Right hindlimb (tissue), 1 donor: ENCODE results near the gene TPRX2.
"Not testable (repeated sequence)": the region's sequence is repeated elsewhere in the genome, so short reads cannot be mapped to it uniquely, and the experiment has no call there.

ENCODE experiments used
- DNase-seq: peaks from one replicate; pipeline ENCODE4 v3.0.0-alpha.2; 2018

The TPRX2 gene, protein sequence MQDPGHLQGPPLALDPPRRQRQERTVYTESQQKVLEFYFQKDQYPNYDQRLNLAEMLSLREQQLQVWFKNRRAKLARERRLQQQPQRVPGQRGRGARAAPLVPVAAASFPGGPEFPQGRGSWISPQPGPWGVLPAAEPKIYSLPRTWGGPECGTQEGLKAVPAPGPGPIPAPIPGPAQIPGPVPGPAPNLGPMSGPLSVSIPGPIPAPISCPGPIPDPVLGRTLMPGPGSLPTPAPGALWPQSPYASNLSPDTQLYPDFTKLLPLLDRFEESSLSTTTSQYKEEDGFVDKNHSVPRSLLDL

DNA sequence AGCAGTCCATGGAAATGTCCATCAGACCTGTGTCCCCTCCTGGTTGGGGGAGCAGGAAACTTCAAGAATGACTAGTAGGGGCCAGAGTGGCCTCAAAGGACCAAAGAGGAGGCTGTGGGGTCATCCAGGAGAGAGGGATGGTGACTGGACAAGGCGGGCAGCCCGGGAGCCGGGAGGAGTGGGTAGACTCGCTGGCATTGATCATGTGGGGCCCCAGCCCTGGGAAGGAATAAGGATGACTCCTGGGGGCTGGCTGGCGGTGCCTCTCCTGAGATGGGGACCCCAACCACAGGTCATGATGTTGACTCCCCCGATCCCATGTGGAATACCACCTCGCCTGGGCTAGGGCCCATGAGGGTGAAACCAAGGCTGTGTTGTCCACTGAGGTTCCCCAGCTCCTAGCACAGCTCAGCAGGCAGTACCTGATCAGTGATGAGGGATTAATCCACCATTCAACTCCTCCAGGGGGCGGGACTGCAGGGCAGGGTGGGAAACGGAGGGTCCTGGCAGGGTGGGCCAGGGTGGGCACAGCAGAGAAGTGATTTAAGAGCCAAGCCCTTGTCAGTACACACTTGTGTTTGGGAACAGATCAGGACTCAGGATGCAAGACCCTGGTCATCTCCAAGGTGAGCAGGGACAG is at the start of gene TPRX2:
Gene TPRX2, plus strand, starts transcription at position 590 of the 640 bp plus-strand sequence. Its CDS starts 12 bp downstream, at position 602.
- DNase-seq = not testable (repeated sequence)

DNA sequence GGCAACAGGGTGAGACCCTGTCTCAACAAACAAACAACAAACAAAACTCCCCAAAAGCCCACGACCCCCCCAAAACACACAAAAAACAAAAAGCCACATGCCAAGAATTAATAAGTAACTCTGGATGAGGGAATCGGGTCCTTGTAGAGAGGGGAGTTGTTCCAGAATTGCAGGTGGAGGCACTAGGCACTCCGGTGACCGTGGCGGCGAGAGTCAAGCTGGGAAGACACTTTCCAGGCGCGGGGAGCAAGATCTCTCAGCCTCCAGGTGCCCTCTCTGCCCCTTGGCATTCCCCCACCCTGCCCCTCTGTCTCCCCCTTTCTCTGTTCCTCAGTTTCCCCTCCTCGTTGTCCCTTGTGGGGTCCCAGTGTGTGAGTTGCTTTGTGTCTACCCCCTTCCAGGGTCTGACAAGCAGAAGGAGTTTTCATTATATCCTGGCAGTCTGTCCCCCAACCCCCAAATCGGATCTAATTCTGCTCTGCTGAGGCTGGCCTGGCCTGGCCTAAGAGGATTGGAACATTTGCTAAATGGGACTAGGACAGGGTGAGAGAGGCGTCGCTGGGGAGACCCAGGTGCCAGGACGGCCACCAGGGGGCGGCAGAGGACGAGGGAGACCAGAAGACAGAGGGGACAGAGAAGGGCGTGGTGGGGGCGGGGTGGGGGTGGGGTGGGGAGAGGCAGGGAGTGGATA is 45.6 kb upstream of the TPRX2 start:
- peak; percentile 73 for DNase-seq

DNA sequence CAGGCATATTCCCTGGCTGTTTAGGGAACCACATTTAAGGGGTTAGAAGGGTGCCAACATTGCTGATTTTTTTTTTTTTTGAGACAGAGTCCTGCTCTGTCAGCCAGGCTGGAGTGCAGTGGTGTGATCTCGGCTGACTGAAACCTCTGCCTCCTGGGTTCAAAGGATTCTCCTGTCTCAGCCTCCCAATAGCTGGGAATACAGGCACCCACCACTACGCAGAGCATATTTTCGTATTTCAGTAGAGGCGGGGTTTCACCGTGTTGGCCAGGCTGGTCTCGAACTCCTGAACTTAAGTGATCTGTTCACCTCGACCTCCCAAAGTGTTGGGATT is 45.1 kb upstream of the TPRX2 start:
- no peak for DNase-seq

GRCh38 chr19:47816270-47816669 is 42.8 kb upstream of the TPRX2 start:
- not testable (repeated sequence) for DNase-seq

GRCh38 chr19:47818221-47818620 is 40.8 kb upstream of the TPRX2 start:
- DNase-seq = not testable (repeated sequence)

DNA sequence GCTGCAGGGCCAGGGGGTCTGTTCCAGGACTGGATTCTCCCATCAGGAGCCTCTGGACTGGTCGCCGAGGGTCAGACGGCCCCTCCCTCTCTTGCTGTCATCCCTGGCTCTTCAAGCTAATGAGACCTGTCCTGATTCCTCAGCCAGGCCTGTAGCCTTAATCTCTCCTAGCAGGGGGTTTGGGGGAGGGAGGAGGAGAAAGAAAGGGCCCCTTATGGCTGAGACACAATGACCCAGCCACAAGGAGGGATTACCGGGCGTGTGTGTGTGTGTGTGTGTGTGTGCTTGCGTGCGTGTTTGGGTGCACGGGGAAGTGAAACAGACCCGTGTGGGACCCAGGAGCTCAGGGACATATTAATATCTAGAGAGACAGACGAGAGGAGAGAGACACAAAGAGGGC is 39.2 kb upstream of the TPRX2 start:
- no peak for DNase-seq

GRCh38 chr19:47820410-47820809 is 38.6 kb upstream of the TPRX2 start:
- DNase-seq = no peak

GRCh38 chr19:47821460-47822020 is 37.5 kb upstream of the TPRX2 start, which contains the start of gene CRX:
TSS of gene CRX (plus strand) at chr19:47821937. CDS start at chr19:47834444, 12,507 bp downstream.
- no peak for DNase-seq

- no peak for DNase-seq
These were observed 34.6 kb upstream of the TPRX2 start for GRCh38 chr19:47824396-47824795.

DNA sequence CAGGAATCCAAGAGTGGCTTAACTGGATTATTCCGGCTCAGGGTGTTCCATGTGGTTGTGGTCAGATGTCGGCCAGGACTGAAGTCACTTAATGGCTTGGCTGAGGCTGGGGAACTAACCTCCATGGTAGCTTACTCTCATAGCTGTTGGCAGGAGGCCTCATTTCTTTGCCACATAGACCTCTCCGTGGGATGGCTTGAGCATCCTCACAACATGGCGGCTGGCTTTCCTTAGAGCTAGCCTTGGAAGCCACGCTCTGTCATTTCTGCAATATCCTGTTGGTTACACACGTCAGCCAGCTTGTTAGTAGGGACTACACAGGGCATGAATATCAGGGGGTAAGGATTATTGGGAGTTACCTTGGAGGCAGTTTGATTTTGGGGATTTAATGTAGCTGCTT is 32.2 kb upstream of the TPRX2 start:
- no peak for DNase-seq

DNA sequence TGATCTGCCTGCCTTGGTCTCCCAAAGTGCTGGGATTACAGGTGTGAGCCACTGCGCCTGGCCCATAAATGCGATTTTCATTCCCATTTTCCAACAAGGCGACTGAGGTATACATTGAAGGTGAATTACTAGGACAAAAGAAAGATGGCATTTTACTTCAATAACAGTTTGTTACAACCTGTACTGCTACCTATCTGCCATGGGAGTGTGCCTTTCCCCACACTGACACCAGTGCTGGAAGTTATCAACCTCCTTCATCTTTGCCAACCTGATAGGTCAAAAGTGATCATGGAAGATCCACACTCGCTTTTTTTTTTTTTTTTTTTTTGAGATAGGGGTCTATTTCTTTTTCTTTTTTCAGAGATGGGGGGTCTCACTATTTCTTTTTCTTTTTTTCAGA is 26.3 kb upstream of the TPRX2 start:
- no peak for DNase-seq

DNA sequence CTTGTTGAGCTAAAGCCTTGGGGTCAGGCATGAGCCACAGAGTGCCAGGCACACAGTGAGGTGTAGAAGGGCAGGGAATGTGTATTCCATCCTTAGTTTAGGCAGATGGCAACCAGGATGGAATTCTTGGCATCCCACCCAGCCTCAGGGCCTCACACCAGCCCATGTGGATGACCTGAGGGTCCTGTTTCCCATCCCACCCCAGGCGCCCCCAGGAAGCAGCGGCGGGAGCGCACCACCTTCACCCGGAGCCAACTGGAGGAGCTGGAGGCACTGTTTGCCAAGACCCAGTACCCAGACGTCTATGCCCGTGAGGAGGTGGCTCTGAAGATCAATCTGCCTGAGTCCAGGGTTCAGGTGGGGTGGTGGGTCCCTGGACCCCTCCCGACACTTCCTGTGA is 23.0 kb upstream of the TPRX2 start:
- DNase-seq = no peak

- no peak for DNase-seq
These were observed 19.6 kb upstream of the TPRX2 start for GRCh38 chr19:47839411-47839810.

- no peak for DNase-seq
These were observed 19.1 kb upstream of the TPRX2 start for GRCh38 chr19:47839913-47840312.

DNA sequence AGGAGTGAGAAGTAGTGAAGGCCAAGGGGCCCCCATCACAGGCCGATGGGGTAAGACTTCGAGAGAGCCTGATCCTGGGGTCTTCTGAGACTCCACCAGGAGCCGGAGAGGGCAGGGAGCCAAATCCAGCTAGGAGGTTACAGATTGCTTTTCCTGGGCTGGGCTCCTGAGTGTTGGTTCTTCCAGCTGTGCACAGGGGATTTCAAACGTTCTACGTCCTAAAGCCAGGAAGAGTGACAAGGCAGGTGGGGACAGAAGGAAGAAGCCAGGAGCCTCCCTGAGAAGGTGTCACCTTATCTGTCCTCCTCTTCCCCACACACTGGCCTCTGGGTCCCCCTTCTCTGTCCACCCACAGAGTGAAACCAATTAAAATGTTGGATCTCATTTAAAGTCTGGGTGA is 16.1 kb upstream of the TPRX2 start:
- DNase-seq = no peak

DNA sequence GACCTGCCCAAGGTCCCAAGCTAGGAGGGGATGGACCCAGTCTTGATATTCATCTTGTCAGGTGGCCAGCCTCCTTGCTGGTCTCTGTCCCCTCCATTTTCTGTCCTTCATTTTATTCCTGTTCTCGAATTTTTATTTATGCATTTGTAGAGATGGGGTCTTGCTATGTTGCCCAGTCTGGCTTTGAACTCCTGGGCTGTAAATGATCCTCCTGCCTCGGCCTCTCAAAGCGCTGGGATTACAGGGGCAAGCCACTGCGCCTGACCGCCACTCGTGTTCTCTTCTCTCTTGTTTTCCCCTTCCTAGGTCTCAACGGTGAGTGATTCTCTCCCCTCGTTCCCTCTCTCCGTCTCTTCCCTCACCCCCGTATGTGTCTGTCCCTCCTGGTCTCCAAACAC is 10.6 kb upstream of the TPRX2 start:
- no peak for DNase-seq

DNA sequence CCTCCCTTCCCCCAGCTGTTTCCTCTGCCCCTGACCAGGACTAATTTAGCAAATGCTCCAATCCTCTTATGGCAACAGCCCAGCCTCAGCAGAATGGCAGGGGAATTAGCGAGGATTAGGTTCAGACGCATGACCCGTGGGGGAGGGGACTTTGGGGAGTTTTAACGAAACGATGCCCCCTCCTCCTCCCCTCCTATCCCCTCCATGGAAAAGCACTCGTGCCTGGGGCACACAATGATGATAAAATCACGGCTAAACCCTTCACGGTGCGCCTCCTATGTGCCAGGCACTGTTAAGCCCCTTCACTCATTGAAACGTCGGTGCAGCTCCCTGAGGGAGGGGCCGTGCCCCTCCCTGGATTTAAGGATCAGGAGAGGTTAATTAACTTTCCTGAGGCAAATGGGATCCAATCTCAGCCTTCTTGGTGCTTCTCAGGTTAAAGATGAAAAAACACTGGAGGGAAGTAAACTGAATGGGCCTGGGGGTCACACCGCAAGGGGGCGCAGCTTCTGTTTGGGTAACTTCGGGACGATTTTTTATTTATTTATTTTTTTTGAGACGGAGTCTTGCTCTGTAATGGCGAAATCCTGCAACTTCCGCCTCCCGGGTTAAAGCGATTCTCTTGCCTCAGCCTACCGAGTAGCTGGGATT is 10.1 kb upstream of the TPRX2 start:
- peak; percentile 35 for DNase-seq

DNA sequence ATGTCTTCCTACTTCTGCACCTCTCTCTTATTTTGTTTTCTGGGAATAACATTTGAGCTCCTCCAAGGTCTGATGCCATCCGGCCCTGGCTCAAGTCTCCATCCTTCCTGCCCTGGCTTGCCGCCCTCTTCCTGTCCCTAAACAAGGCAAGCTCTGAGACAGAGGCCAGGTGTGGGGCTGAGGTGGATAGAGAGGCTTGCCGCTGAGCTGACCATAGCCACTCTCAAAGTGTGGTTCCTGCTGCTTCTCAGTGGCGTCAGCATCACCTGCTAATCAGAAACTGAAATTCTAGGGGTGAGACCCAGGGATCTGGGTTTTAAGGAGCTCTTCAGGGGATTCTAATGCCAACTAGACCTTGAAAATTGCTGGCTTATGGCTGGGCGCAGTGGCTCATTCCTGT is 6.0 kb upstream of the TPRX2 start:
- no peak for DNase-seq

GRCh38 chr19:47854459-47854858 is 4.6 kb upstream of the TPRX2 start:
- DNase-seq = no peak

GRCh38 chr19:47858231-47858630 is 804 bp upstream of the TPRX2 start:
- not testable (repeated sequence) for DNase-seq

DNA sequence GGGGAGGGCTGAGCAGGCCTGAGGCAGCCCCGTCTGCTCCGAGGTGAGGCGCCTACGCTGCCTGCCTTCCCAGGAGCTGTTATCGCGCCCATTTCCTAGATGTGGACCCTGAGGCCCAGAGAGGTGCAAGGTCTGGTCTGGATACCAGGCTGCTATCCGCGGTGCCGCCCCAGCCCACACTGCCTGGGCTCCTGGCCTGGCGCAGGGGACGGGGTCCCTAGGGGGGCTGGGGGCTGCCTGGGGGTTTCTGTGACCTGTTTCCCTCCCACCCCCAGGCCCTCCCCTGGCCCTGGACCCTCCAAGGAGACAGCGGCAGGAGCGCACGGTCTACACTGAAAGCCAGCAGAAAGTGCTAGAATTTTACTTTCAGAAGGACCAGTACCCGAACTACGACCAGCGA is 803 bp downstream of the TPRX2 start:
- not testable (repeated sequence) for DNase-seq

DNA sequence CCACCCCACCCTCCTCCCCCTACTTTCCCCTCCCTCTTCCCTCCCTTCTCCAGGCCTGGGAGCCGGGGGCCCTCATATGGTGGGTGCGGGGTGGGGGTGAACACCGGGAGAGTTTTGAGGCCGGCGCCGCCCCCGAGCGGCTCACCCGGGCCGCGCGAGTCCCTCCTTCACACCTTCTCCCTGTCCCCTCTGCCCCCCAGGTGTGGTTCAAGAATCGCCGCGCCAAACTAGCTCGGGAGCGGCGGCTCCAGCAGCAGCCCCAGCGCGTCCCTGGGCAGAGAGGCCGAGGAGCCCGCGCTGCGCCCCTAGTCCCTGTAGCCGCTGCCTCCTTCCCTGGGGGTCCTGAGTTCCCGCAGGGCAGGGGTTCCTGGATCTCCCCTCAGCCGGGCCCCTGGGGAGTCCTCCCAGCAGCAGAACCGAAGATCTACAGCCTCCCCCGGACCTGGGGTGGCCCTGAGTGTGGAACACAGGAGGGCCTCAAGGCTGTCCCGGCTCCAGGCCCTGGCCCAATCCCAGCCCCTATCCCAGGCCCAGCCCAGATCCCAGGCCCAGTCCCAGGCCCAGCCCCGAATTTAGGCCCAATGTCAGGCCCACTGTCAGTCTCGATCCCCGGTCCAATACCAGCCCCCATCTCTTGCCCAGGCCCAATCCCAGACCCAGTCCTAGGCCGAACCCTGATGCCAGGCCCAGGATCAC is 1.7 kb downstream of the TPRX2 start:
- no peak for DNase-seq

DNA sequence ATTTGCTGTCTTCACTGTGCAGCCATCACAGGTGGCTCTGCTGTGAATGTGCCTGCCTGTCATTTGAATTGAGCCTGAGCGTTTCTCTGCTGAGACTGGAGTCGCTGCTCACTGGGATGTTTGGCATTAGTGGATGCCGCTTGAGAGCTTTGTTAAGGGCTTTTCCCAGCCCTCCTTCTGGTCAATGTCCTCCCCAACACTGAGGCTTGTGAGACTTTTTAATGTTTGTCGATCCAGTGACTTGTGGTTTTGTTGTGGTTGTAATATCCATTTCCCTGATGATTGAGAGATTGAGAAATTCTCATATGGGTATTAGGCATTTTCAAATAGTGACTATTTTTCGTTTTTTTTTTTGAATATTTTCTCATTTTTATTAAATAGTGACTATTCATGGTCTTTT is 2.6 kb downstream of the TPRX2 start:
- no peak for DNase-seq
